Endothelial cell of umbilical vein (primary cell): Measurements from ENCODE around the gene ZC3H13. TPM values are rescaled to one million over a fixed set of nuclear protein-coding genes. Genes with fewer than 3 reads are reported as not detected.

Experiments
- BruUV-seq: library from RNA; stranded (reverse); fragments of 400-500 nt; replicated peaks from 2 replicates; lab custom pipeline; 2021; lab: Mats Ljungman, UMichigan
- CTCF ChIA-PET: fragments of 300-600, 350-600 bp; sonication (Branson Sonifier 250); formaldehyde crosslinking; loops from one replicate; lab custom pipeline; 2021; ENCODE audit warnings: antibody characterized with exemption, inconsistent platforms; lab: Charles Lee
- POLR2A ChIA-PET: fragments of 300-600, 350-600 bp; sonication (Branson Sonifier 250); formaldehyde crosslinking; loops from one replicate; lab custom pipeline; 2021; ENCODE audit warnings: antibody characterized with exemption, inconsistent platforms; lab: Charles Lee
- DNase-seq: peaks from one replicate; pipeline ENCODE4 v3.0.0-alpha.2; 2011; ENCODE audit warnings: low read depth, low spot score
- FAIRE-seq: peaks from 2 replicates; lab custom pipeline; 2011; peaks lifted over from hg19 to GRCh38; lab: Jason Lieb, UNC
- H2AFZ ChIP-seq: 2 replicates; pipeline ENCODE4 v1.6.0; 2012; ENCODE audit warnings: low read depth, low read length, control low read depth, inconsistent platforms
- H3K27ac ChIP-seq: 2 replicates; pipeline ENCODE4 v1.5.1; 2011; ENCODE audit warnings: low read depth, mild to moderate bottlenecking, control low read depth, low read length, moderate library complexity; ENCODE audit not compliant: insufficient read depth
- H3K27me3 ChIP-seq, 2 experiments: 2 replicates each; pipeline versions ENCODE4 v1.6.0 to v1.6.1; 2011; ENCODE audit warnings: low read length in 2 of 2, mixed read lengths in 1 of 2; ENCODE audit not compliant: control insufficient read depth in 2 of 2, insufficient read depth in 2 of 2
- H3K36me3 ChIP-seq, 2 experiments: 2 replicates in 1 of 2; 3 replicates in 1 of 2; pipeline ENCODE4 v1.5.1; 2011; ENCODE audit warnings: low read length in 2 of 2, mild to moderate bottlenecking in 1 of 2, moderate library complexity in 1 of 2; ENCODE audit not compliant: control insufficient read depth in 2 of 2, insufficient read depth in 2 of 2; ENCODE audit errors: extremely low read depth in 1 of 2
- H3K4me1 ChIP-seq: 3 replicates; pipeline ENCODE4 v1.5.1; 2011; ENCODE audit warnings: mild to moderate bottlenecking, low read length; ENCODE audit not compliant: control insufficient read depth, insufficient read depth; ENCODE audit errors: extremely low read depth
- H3K4me2 ChIP-seq: 2 replicates; pipeline ENCODE4 v1.6.1; 2011; ENCODE audit warnings: low read length, control low read depth, mixed read lengths; ENCODE audit not compliant: insufficient read depth
- H3K4me3 ChIP-seq, 3 experiments: fragments of 200-600 bp in 1 of 3; sonication (generic), shearing (Covaris generic) in 1 of 3; replicated peaks in 1 of 3; 2 replicates each; pipeline ENCODE4 v1.5.1; 2011 to 2016; ENCODE audit warnings: control low read depth in 3 of 3, low read length in 3 of 3, mild to moderate bottlenecking in 2 of 3, inconsistent platforms in 1 of 3, low read depth in 1 of 3, moderate library complexity in 1 of 3; ENCODE audit not compliant: insufficient read depth in 1 of 3
- H3K79me2 ChIP-seq: 2 replicates; pipeline ENCODE4 v1.6.0; 2012; ENCODE audit warnings: low read length, inconsistent platforms; ENCODE audit not compliant: control insufficient read depth, insufficient read depth
- H3K9ac ChIP-seq: replicated peaks from 2 replicates; pipeline ENCODE3; 2011; ENCODE audit warnings: low read length, control low read depth; ENCODE audit not compliant: insufficient read depth; ENCODE audit errors: extremely low read depth
- H3K9me1 ChIP-seq: replicated peaks from 3 replicates; pipeline ENCODE4 v1.6.0; 2011; ENCODE audit warnings: mild to moderate bottlenecking, low read length; ENCODE audit not compliant: control insufficient read depth, insufficient read depth; ENCODE audit errors: extremely low read depth
- H3K9me3 ChIP-seq: replicated peaks from 2 replicates; pipeline ENCODE4 v1.5.1; 2012; ENCODE audit warnings: low read length, inconsistent platforms; ENCODE audit not compliant: control insufficient read depth, insufficient read depth
- H4K20me1 ChIP-seq: replicated peaks from 2 replicates; pipeline ENCODE3; 2011; ENCODE audit warnings: mild to moderate bottlenecking, low read length; ENCODE audit not compliant: control insufficient read depth, insufficient read depth; ENCODE audit errors: extremely low read depth
- EZH2 ChIP-seq: IDR thresholded peaks from 2 replicates; pipeline ENCODE4 v1.6.1; 2012; ENCODE audit warnings: borderline replicate concordance, low read depth, mild to moderate bottlenecking, moderate library complexity, low read length, inconsistent platforms; ENCODE audit not compliant: severe bottlenecking
- FOS ChIP-seq: IDR thresholded peaks from 2 replicates; pipeline ENCODE4 v1.6.1; 2011; ENCODE audit warnings: mild to moderate bottlenecking, low read length, moderate library complexity, borderline replicate concordance; ENCODE audit not compliant: insufficient read depth
- GATA2 ChIP-seq: IDR thresholded peaks from 2 replicates; pipeline ENCODE4 v1.7.0; 2011; ENCODE audit warnings: low read depth, mild to moderate bottlenecking, moderate library complexity, mixed read lengths, low read length; ENCODE audit not compliant: insufficient read length, insufficient read depth
- JUN ChIP-seq: IDR thresholded peaks from 2 replicates; pipeline ENCODE4 v1.6.1; 2011; ENCODE audit warnings: borderline replicate concordance, low read depth; ENCODE audit not compliant: insufficient read length, insufficient read depth
- MYC ChIP-seq: IDR thresholded peaks from one replicate; pipeline ENCODE4 v1.6.1; 2011; ENCODE audit warnings: mild to moderate bottlenecking, low read depth, low read length
- POLR2A ChIP-seq: IDR thresholded peaks from 2 replicates; pipeline ENCODE4 v1.6.1; 2012; ENCODE audit warnings: low read depth, mild to moderate bottlenecking, control low read depth, low read length
- POLR2AphosphoS5 ChIP-seq: IDR thresholded peaks from 2 replicates; pipeline ENCODE4 v1.6.1; 2012; ENCODE audit warnings: low read depth, mild to moderate bottlenecking, control low read depth, low read length, moderate library complexity; ENCODE audit not compliant: insufficient read depth
- dilution Hi-C: fragments of 300-500 bp; cut with MboI; formaldehyde crosslinking; loops from one replicate; pipeline ENCODE4 v1.15.0; 2019; ENCODE audit warnings: low sequenced_read_pairs; ENCODE audit not compliant: extremely low pct_ligation_motif_present
- intact Hi-C: fragments of 100-400 bp; cut with micrococcal nuclease; formaldehyde crosslinking; loops from one replicate; pipeline ENCODE4 v1.10.0; 2022
- polyA plus RNA-seq, 4 experiments: library from polyadenylated mRNA; depleted of rRNA in 3 of 4; stranded (reverse) in 3 of 4; unstranded in 1 of 4; fragments of >200 nt; gene quantifications; 2 replicates each; pipeline versions ENCODE4 v1.2.1 to v1.2.3, GENCODE V29; 2011 to 2012; ENCODE audit warnings: missing spikeins in 1 of 4
- total RNA-seq: library from RNA; stranded (reverse); gene quantifications from 2 replicates; pipeline ENCODE4 v1.2.3, GENCODE V29; 2021
- TF ChIP-seq, protein P1 (sequence below): IDR thresholded peaks from 2 replicates; pipeline ENCODE4 v1.6.1; 2011; ENCODE audit not compliant: insufficient read depth, insufficient read length
- TF ChIP-seq, protein P2 (sequence below), 2 donors: IDR thresholded peaks; 1 replicate in 1 of 2; 2 replicates in 1 of 2; pipeline ENCODE4 v1.5.1; 2011; ENCODE audit warnings: low read length in 2 of 2, mild to moderate bottlenecking in 2 of 2, moderate library complexity in 2 of 2, control low read depth in 1 of 2, inconsistent platforms in 1 of 2, low read depth in 1 of 2; ENCODE audit not compliant: insufficient read depth in 1 of 2; ENCODE audit errors: extremely low read depth in 1 of 2

ZC3H13 gene
- total and polyA plus RNA-seq, 2 donors (not counting 3 experiments of a cell fraction or from before 2014, with no cell fraction given), result 3.8 to 36.6 TPM

DNA sequence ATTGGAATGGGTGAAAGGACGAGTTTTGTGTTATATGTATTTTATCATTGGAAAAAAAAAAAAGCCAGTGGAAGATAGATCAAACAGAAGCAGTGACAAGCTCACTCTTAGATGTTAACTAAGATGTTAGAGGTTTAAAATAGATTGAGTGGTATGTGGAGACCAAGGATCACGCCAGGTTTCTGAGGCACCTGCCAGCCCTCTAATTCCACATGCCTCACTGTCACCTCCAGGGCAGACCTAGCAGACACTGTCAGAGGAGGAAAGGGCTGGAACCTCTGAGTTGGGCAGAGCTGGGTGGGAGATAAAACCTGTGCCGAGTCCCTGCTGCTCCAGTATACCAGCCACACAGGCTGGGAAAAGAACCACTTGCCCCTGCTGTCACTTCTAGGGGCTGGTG lies 143.5 kb downstream of the ZC3H13 start:
- Histone ChIP-seq H3K4me3 (no peak overlapping the region), H3K27ac (no peak overlapping the region), H3K36me3 (no peaks in the 10 kb centered on the region), H3K27me3 (no peaks in the 10 kb centered on the region), H3K9me3 (no peaks in the 10 kb centered on the region), H3K9me1 (no peaks in the 10 kb centered on the region), H3K79me2 (no peaks in the 10 kb centered on the region), H3K4me2 (no peak overlapping the region), H3K4me1 (no peaks in the 10 kb centered on the region), H4K20me1 (no peaks in the 10 kb centered on the region), H2AFZ (no peak overlapping the region), H3K9ac (no peak overlapping the region)
- BruUV-seq, result no TSS peak
- CTCF ChIA-PET, result no interaction called here
- POLR2A ChIA-PET, result no interaction called here
- no peak for DNase-seq
- dilution Hi-C loops, result no loop called here
- FAIRE-seq, result no peak
- TF ChIP-seq POLR2AphosphoS5, result no peak
- intact Hi-C loops, result no loop called here

DNA sequence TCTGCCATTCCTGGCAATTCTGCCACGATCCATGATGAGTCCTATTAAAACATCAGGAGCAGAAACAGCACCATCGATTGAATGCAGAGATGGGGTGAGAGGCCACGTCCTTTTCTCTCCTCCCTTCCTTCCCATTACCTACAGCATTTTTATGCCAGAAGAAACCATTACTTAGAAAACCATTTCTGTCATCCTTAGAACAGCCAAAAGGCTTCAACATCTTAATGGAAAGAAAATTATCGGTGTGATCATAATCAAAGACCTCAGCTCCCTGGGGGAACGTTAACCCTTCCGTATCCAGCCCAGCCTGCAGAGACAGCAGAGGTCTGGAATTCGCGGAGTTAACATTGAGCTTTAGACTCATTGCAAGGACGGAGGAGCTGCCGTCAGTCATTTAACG lies 145.0 kb downstream of the ZC3H13 start:
- Histone ChIP-seq H2AFZ (no peak overlapping the region), H3K9me1 (no peaks in the 10 kb centered on the region), H3K36me3 (no peaks in the 10 kb centered on the region), H3K4me1 (no peaks in the 10 kb centered on the region), H3K79me2 (no peaks in the 10 kb centered on the region), H3K9me3 (no peaks in the 10 kb centered on the region), H3K9ac (no peak overlapping the region), H3K4me2 (no peak overlapping the region), H3K27me3 (no peaks in the 10 kb centered on the region), H3K27ac (no peak overlapping the region), H3K4me3 (no peak overlapping the region), H4K20me1 (no peaks in the 10 kb centered on the region)
- FAIRE-seq (no peak), DNase-seq (no peak)
- POLR2A ChIA-PET, result no interaction called here
- intact Hi-C loops, result no loop called here
- CTCF ChIA-PET, result interaction anchor here (0.7 kb wide), 1 partner anchor 8 kb away, joined by 4 read pairs; no protein-coding TSS in a partner anchor
- dilution Hi-C loops, result no loop called here
- BruUV-seq, result no TSS peak
- TF ChIP-seq MYC (no peak), GATA2 (no peak), FOS (no peak), JUN (no peak), POLR2AphosphoS5 (no peak), EZH2 (no peak), POLR2A (no peak)
- TF ChIP-seq, protein P1, sequence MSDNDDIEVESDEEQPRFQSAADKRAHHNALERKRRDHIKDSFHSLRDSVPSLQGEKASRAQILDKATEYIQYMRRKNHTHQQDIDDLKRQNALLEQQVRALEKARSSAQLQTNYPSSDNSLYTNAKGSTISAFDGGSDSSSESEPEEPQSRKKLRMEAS, result no peak
- TF ChIP-seq, protein P2, sequence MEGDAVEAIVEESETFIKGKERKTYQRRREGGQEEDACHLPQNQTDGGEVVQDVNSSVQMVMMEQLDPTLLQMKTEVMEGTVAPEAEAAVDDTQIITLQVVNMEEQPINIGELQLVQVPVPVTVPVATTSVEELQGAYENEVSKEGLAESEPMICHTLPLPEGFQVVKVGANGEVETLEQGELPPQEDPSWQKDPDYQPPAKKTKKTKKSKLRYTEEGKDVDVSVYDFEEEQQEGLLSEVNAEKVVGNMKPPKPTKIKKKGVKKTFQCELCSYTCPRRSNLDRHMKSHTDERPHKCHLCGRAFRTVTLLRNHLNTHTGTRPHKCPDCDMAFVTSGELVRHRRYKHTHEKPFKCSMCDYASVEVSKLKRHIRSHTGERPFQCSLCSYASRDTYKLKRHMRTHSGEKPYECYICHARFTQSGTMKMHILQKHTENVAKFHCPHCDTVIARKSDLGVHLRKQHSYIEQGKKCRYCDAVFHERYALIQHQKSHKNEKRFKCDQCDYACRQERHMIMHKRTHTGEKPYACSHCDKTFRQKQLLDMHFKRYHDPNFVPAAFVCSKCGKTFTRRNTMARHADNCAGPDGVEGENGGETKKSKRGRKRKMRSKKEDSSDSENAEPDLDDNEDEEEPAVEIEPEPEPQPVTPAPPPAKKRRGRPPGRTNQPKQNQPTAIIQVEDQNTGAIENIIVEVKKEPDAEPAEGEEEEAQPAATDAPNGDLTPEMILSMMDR (IDR thresholded peaks at IDR 0.05; ENCODE audit: extremely low read depth in 1 of 2, insufficient read depth in 1 of 2, low read depth in 1 of 2, low read length in 2 of 2), result no peak
